ENCODE results near the gene ZNF816.
"Not testable (repeated sequence)": the region's sequence is repeated elsewhere in the genome, so short reads cannot be mapped to it uniquely, and the experiment has no call there.

Gene ZNF816

DNA sequence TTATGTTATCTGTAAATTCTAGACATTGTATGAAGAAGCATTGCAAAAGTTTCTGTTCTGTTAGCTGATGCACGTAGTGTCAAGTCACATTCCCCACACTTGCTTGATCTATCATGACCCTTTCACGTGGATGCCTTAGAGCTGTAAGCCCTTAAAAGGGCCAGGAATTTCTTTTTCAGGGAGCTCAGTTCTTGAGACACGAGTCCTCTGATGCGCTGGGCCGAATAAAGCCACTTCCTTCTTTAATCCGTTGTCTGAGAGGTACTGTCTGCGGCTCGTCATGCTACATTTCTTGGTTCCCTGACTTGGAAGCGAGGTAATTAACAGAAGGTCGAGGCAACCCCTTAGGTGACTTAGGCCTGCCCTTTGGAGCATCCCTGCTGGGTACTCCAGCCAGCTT, 5.8 kb downstream of the ZNF816 start:
- Histone ChIP-seq H3K36me3 (peaks cover 60% of the 10 kb centered on the region), H3K9me3 (ENCODE audit: severe bottlenecking) (peaks cover 4% of the 10 kb centered on the region), H3K27ac (no peak overlapping the region), H3K4me3 (ENCODE audit: low read depth, low read length) (no peak overlapping the region), H3K27me3 (ENCODE audit: insufficient read depth, low read depth, severe bottlenecking) (no peaks in the 10 kb centered on the region)
- no peak for DNase-seq
- TF ChIP-seq CTCF (IDR thresholded peaks at IDR 0.05; ENCODE audit: low read depth, low read length) = no peak

DNA sequence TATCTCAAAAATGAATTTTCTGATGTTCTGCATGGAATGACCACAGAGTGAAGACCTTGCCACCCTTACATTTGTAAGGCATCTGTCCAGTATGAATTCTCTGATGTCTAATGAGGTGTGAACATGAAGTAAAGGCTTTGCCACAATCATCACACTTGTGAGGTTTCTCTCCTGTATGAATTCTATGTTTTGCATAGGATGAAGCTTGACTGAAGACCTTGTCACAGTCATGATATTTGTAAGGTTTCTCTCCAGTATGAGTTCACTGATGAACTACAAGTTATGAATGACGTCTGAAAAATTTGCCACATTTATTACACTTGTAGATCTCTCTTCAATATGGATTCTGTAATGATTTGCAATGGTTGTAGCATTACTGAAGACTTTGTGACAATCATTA, 13.3 kb downstream of the ZNF816 start:
- Histone ChIP-seq H3K4me3 (ENCODE audit: low read depth, low read length) (no peak overlapping the region), H3K36me3 (peaks cover 60% of the 10 kb centered on the region), H3K27ac (no peak overlapping the region), H3K9me3 (ENCODE audit: severe bottlenecking) (peaks cover 52% of the 10 kb centered on the region), H3K27me3 (ENCODE audit: insufficient read depth, low read depth, severe bottlenecking) (no peaks in the 10 kb centered on the region)
- no peak for TF ChIP-seq CTCF (IDR thresholded peaks at IDR 0.05; ENCODE audit: low read depth, low read length)
- no peak for DNase-seq

DNA sequence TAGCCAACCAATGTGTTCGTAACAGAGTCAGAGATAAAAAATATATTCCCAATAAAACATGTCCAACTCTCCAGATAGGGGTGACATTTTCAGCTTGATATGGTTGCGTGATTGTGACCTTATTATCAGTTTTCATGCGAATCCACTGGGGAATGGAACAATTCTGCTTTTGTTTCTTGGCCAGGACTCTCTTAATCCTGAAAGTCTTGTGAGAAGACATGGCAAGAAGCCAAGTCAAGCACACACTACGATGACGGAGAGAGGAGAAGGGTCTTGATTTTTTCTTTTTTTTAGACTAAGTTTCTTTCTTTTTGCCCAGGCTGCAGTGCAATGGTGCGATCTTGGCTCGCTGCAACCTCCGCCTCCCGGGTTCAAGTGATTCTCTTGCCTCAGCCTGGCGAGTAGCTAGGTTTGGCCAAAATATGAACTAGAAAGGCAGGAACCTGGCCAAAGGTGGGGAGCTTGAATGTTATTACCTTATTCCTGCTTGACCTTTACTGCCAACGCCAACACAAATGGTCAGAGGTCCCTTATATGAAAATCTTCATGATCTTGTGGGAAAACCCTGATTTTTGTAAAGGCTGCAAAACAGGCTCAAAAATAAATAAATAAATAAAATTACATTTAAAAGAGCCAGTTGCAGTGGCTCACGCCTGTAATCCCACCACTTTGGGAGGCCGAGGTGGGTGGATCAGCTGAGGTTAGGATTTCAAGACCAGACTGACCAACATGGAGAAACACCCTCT, 14.5 kb downstream of the ZNF816 start:
- no peak overlapping the region for H3K4me3 ChIP-seq (ENCODE audit: low read depth, low read length)
- no peaks in the 10 kb centered on the region for H3K27me3 ChIP-seq (ENCODE audit: insufficient read depth, low read depth, severe bottlenecking)
- H3K27ac ChIP-seq = no peak overlapping the region
- peaks cover 53% of the 10 kb centered on the region for H3K36me3 ChIP-seq
- peaks cover 52% of the 10 kb centered on the region for H3K9me3 ChIP-seq (ENCODE audit: severe bottlenecking)
- no peak for TF ChIP-seq CTCF (IDR thresholded peaks at IDR 0.05; ENCODE audit: low read depth, low read length)
- no peak for DNase-seq

DNA sequence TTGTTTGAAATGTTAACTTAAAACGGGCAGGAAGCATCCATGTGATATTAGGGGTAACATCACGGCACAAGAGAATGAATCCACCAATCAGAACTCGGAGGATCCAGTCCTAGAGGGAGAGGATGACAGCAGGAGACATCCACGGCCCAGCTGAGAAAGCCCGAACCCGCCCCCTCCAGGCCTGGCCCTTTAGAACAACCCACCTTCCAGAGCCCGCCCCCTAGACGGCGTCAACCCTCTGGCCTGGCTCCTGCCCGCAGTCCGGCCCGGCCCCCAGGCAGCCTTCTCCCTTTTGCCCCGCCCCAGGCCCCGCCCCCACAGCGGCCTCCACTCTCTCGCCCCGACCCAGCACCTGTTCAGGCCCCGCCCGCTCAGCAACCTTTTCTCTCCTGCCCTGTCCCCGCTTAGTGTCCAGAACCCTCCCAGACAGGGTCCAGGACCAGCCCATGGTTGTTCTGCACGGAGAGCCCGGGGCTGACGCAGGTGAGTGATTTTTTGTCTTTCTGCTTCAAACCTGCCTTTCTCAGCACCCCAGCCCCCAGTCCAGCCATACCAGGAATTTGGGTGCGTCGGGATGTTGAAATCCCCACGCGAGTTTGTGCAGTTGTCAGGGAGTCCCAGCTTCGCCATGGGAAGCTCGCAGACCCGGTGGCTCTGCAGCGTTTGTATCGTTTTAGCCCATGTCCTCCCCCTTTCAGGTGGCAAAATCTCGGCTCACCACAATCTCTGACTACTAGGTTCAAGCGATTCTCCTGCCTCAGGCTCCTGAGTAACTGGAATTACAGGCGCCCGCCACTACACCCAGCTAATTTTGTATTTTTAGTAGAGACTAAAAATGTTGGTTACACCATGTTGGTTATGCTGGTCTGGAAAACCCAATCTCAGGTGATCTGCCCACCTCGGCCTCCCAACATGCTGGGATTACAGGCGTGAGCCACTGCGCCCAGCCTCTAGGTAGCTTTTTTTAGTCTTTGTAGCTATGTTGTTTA, 16.1 kb downstream of the ZNF816 start:
- no peaks in the 10 kb centered on the region for H3K27me3 ChIP-seq (ENCODE audit: insufficient read depth, low read depth, severe bottlenecking)
- peaks cover 44% of the 10 kb centered on the region for H3K9me3 ChIP-seq (ENCODE audit: severe bottlenecking)
- no peak overlapping the region for H3K4me3 ChIP-seq (ENCODE audit: low read depth, low read length)
- peak overlapping the region; percentile 91 for H3K27ac ChIP-seq
- H3K36me3 ChIP-seq = peaks cover 38% of the 10 kb centered on the region
- TF ChIP-seq CTCF (IDR thresholded peaks at IDR 0.05; ENCODE audit: low read depth, low read length) = no peak
- peak; percentile 33 for DNase-seq

DNA sequence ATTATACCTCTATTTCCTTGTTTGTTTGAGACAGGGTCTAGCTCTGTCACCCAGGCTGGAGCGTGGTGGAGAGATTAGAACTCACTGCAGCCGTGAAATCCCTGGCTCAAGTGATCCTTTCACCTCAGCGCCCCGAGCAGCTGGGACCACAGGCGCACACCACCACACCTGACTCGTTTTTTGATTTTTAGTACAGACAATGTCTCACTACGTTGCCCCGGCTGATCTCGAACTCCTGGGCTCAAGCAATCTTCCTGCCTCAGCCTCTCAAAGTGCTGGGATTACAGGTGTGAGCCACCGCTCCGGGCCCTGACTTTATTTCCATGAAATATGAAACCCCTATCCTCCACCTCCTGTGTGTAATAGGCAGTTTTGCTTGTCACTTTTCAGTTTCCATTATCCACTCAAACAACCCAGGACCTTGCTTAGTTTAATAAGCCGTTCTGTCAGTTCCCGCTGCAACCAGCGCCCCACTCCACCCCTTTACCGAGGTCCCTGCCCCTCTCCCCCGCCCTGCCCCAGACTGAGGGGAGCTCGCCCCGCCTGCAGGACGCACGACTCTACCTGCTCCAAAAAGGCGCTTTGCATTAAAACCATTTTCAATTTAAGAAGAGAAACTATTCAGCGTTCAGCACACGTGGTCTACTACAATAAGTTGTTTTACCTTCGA, 16.9 kb downstream of the ZNF816 start:
- peak overlapping the region; percentile 91 for H3K27ac ChIP-seq
- H3K4me3 ChIP-seq (ENCODE audit: low read depth, low read length) = no peak overlapping the region
- no peak for DNase-seq
- peaks cover 36% of the 10 kb centered on the region for H3K9me3 ChIP-seq (ENCODE audit: severe bottlenecking)
- no peak for TF ChIP-seq CTCF (IDR thresholded peaks at IDR 0.05; ENCODE audit: low read depth, low read length)
- H3K36me3 ChIP-seq = peaks cover 29% of the 10 kb centered on the region
- H3K27me3 ChIP-seq (ENCODE audit: insufficient read depth, low read depth, severe bottlenecking) = no peaks in the 10 kb centered on the region

DNA sequence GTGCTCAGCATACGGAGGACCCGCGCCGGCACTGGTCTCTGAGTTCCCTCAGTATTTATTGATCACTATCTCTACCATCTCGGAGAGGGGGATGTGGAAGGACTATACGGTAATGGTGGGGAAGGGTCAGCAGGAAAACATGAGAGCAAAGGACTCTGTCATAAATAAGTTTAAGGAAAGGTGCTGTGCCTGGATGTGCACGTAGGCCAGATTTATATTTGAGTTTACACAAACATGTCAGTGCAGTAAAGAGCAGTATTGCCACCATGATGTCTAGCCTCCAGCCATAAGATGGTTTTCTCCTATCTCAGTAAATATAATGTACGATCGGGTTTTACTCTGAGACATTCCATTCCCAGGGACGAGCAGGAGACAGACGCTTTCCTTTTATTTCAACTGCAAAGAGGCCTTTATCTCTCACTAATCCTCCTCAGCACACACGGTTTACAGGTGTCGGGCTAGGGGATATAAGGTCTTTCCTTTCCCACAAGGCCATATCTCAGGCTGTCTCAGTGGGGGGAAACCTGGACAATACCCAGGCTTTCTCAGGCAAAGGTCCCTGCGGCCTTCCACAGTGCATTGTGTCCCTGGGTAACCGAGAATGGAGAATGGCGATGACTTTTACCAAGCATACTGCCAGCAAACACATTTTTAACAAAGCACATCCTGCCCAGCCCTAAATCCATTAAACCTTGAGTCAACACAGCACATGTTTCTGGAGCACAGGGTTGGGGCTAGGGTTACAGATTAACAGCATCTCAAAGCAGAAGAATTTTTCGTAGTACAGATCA, 17.8 kb downstream of the ZNF816 start:
- peak overlapping the region; percentile 91 for H3K27ac ChIP-seq
- H3K36me3 ChIP-seq = peaks cover 21% of the 10 kb centered on the region
- peak overlapping the region; percentile 37 for H3K4me3 ChIP-seq (ENCODE audit: low read depth, low read length)
- H3K27me3 ChIP-seq (ENCODE audit: insufficient read depth, low read depth, severe bottlenecking) = not testable (repeated sequence)
- peak; percentile 82 for DNase-seq
- H3K9me3 ChIP-seq (ENCODE audit: severe bottlenecking) = peaks cover 35% of the 10 kb centered on the region
